Activated CD8-positive, alpha-beta memory T cell treated with anti-CD3 and anti-CD28 coated beads for 4 hours (primary cell): ENCODE data around the gene NAXE.
"Not testable (repeated sequence)": the region's sequence is repeated elsewhere in the genome, so short reads cannot be mapped to it uniquely, and the experiment has no call there.

Experiments
- DNase-seq, 2 donors: peaks; one replicate each; pipeline ENCODE4 v3.0.0-alpha.2; 2020; ENCODE audit warnings: low read depth in 2 of 2

The NAXE gene

DNA sequence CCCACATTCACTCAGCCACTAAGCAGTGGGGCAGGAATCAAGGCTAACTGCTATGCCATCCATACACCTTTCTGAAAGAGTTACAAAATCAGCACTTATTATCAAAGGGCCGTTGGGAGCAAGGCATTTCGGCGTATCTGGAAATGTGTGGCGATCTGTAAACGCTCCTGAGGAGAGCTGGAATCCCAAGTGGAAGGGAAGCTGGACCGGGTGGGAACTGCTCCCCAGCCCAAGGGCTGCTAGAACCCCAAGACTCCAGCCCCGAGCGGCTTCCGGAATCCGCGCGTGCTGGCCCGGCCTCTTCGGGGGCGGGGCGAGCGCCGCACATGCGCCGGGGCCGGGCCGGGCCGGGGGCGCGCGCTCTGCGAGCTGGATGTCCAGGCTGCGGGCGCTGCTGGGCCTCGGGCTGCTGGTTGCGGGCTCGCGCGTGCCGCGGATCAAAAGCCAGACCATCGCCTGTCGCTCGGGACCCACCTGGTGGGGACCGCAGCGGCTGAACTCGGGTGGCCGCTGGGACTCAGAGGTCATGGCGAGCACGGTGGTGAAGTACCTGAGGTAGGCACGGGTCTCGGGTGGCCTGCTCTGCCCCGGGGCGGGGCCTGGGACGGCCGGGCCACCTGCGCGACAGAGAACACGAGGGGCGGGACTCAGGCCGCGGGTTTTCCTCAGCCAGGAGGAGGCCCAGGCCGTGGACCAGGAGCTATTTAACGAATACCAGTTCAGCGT is at the start of gene NAXE:
Gene NAXE (plus strand): TSS at position 345 of the 726 bp plus-strand sequence. CDS start 29 bp downstream, at position 374.
- DNase-seq, result peak in 1 of 2 donors; percentile 37

DNA sequence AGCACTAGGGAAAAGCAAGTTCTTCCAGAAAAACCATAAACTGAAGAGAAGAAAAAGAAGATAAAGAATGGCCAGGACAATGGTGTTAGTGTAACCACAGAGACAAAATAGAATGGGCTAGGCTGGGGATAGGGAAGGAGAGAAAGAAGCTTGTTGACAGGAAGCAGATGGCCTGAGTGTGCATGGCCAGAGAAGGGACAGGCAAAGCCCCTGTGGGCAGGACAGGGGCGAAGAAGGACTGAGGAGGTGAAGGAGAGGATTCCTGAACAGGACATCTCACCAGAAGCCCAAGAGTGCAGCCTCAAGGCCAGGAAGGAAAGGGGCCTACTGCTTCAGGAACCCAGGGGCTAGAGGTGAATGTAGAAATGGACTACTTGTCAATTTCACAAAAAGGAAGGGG is 48.5 kb upstream of the NAXE start:
- DNase-seq, result no peak

DNA sequence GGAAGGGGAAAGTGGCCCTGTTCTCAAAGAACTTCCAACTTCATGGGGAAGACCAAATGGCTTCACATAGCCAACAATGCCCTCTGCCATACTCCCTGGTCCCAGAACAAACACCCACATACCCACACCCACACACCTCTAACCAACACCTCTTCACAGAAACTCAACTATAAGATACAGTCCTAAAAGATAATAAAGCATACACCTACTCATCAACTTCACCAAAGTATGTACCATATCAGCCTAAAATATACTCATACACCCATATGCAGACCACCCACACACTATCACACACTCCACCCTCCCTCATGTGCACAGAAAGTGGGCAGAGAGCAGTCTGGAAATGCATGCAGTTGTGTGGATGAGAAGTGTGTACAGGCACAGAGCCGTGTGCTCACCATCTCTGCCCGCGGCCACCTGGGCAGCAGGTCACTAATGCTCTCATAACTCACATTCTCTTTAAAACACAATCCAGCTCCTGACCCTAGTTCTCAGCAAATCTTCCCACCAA is 46.9 kb upstream of the NAXE start:
- DNase-seq, result no peak

DNA sequence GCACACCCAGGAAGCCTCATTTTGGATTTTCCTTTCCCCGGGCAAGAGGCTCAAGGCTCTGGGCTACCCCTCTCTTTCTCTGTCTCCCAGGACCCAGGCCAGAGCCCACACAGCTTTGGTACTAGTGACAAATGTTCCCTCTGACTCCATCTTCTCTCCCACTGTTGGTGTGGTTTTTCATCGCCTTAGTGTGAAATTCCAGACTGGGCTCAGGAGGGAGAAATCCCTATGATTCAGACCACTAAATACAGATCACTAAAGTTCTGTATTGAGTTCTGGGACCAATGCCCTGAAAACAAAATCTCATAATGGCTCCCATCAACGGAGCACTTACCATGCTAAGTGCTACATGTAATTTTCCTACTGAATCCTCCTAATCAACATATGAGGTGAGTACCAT is 45.3 kb upstream of the NAXE start:
- DNase-seq, result no peak

DNA sequence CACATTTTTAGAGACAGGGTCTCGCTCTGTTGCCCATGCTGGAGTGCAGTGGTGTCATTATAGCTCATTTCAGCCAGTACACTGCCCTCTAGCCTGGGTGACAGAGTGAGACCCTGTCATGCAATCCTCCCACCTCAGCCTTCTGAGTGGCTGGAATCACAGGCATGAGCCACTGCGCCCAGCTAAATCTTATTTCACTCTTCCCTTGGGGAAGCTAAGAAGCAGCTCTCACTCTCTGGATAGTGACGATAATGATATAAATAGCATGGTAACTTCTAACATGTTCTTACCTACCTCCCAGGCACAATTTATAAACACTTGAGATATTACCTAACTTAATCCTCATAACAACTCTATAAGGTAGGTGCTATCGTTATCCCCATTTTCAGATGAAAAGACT is 44.1 kb upstream of the NAXE start:
- DNase-seq, result no peak

DNA sequence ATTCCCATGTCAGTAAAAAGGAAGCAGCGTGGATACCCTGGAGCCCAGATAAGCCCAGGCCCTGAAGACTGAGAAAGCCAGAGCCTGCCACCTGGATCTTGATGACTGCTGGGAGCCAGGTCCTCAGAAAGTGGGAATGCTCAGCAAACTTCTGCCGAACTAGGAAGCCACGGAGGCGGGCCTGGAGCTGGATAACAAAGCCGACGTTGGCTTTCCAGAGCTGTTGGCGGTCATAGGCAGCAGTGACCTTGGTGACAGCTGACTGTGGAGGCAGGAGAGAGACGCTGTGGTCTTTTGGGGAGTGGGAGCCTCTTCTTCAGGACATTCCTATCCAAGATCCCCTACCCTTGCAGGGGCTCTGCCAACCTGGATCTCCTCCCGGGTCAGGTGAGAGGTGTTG is 43.6 kb upstream of the NAXE start:
- DNase-seq, result no peak

DNA sequence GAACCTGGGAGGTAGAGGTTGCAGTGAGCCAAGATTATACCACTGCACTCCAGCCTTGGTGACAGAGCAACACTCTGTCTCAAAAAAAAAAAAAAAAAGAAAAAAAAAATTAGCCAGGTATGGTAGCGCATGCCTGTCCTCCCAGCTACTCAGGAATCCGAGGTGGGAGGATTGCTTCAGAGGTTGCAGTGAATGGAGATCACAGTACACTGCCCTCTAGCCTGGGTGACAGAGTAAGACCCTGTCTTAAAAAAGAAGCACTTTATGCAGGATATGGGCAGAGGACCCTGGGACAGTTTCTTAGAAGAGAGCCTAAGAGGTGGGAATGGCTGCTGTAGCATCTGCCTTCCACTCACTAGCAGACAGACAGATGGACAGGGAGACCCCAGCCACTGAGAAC is 42.2 kb upstream of the NAXE start:
- DNase-seq, result no peak

DNA sequence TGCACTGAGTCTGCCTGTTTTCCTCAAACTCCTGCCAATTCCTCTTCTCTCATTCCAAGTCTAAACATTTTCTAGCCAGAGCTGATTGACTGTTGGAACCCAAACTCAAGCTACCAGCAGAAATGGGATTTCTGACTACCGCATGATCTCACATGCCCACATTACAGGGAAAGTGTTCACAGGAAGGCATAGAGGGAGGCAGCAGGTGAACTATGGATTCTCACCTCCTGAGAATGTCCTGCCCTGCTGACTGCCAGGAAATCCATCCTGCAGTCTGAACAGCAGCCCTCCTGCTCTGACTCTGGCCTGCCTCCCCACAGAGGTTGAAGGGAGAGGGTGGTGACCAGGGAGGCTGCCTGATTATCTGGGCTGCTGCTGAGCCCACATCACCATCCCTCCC is 41.7 kb upstream of the NAXE start:
- no peak for DNase-seq

DNA sequence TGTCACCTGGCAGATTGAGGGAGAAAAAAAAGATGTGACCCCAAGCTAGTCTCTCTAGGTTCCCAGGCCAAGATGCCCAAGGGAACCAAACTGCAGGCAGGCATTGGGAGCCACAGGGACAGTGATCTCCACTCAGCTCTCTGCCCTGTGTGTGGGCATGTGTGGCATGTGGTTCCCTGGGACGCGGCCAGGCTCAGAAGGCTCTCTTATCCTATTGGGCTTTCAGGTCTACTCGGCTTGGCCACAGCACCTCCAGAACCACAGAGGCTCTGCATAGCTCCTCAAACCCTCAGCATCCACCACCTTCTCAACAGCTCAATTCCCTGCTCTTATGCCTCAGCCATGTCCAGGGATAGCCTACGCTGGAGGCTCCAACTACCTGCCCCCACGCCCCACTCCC is 41.2 kb upstream of the NAXE start:
- DNase-seq, result no peak

DNA sequence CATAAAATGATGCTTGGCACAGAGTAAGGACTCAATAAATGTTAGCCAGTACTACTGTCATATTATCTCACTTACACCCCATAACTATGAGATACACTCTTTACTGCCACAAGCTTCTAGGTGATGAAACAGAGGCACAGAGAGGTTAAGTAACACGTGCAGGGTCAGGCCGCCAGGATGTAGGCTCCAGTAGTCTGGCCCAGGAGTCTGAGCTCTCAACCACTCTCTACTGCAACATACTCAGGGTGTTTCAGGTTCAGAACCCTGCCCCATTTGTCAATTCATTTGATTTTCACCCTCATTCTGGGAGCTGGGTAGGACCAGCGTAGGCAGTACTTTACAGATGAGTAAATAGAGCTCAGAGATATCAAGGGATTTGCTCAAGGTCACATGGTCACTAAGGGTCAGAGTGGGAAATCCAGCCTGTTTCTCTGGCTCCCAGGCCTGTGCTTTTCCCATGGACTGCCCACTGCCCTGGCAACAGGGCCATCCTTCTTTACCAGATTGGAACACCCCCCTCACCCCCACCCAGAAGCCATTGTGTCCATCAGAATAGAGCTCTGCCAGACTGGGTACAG is 40.4 kb upstream of the NAXE start:
- no peak for DNase-seq

DNA sequence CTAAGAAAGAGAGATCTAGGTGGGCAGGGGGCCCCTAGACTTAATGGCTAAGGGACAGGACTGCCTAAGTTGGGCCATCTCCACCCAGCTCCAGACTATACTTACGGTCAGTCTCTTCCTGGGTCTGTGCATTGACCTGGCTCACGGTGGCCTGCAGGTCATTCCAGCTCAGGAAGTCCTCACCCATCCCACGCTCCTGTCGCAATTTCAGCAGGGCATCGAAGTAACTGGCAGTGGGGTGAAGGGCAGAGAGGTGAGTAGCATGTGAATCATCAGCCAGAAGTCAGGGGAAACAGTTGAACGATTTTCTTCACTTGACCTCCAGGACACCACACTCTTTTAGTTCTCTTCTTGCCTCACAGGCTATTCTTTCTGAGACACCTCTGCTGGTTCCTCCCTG is 39.7 kb upstream of the NAXE start:
- DNase-seq, result no peak

DNA sequence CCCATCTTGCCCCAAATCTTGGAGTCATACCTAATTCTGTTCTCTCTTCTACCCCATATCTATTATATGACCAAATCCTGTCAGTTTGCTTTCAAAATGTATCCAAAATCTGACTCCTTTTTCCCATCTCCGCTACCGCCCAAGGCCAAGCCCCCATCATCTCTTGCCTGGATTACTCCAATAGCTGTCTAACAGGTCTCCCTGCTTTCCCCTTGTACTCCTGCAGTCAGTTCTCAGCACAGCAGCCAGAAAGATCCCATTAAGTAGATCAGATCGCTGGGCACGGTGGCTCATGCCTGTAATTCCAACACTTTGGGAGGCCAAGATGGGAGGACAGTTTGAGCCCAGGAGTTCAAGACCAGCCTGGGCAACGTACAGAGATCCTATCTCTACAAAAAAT is 39.1 kb upstream of the NAXE start:
- no peak for DNase-seq

DNA sequence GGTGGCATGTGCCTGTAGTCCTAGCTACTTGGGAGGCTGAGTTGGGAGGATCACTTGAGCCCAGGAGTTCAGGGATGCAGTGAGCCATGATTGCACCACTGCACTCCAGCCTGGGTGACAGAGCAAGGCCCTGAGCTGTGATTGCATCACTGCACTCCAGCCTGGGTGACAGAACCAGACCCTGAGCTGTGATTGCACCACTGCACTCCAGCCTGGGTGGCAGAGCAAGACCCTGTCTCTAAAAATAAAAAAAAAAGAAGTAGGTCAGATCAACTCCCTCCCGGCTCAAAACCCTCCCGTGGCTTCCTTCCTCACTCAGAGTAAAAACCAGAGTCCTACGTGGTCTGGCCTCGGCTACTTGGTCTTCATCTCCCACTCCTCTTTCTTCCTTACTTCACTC is 38.6 kb upstream of the NAXE start:
- DNase-seq, result not testable (repeated sequence)

DNA sequence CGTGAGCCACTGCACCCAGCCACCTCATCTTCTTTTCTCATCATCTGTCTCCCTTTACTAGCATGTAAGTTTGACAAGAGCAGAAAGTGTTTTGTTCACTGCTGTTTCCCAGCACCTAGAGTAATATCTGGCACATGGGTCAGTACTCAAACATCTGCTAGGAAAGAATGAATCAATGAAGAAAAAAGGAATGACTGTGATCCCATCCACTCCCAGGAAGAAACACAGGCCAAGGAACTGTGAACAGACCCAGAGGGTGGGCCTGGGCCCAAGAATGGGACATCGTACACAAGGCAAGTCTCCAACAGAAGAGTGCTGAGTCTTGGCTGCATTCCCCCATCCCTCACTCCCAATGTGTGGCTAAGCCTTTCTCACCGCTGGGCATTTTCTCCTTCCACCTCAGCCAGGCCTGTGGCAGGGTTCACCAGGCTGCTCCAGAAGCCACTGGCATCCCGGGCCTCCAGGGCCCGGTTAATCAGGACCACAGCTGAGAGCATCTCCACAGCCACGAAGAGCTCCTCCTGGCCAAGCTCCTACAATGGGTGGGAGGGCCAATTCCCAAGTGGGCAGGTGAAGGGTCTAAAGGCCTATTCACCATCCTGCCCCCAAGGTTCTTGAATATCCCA is 37.6 kb upstream of the NAXE start:
- no peak for DNase-seq

DNA sequence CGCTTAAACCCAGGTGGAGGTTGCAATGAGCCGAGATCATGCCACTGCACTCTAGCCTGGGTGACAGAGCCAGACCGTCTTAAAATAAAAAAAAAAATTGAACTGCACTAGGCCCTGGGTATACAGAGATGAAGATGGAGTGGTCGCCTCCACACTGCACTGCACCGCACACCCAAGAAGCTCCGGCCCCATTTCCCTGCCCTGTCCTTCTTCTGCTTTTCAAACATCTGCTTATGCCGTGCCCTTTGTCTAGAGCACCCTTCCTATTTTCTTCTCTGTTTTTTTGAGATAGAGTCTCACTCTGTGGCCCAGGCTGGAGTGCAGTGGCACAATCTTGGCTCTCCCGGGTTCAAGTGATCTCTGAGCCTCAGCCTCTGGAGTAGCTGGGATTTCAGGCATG is 36.6 kb upstream of the NAXE start:
- DNase-seq, result no peak

DNA sequence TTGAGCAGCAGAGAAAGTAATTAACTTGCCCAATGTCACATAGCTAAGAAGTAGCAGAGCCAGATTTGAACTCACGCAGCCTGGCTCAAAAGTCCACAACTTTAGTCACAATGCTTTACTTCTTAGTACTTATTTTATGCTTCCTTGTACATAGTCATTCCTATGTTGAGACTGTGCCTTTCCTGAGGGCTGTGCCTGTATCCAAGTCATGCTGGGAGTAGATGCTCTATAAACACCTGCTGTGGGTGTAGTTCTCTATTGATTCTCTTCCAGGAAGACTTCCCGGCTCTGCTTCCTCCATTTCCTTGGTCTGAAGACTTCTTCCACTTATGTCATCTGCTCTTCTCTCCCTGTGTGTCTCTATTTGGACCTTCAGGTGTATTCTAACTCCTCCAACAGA is 35.9 kb upstream of the NAXE start:
- no peak for DNase-seq

DNA sequence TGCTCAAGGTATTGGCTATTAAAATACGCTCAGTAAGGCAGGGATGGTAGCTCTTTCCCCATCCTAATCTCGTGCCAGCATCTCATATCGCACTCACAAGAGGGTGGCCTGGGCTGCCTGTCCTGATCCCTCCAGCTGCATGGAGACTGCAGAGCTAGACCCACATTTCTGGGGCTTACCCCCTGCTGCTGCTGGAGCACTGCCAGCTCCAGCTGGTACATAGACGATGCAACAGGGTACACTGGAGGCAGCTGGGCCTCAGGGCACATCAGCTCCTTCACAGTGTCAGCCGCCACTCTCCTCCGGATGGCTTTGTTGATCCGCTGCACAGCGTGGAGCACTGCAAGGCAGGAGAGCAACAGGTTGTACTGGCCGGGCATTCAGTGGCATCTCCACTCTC is 35.2 kb upstream of the NAXE start:
- no peak for DNase-seq

DNA sequence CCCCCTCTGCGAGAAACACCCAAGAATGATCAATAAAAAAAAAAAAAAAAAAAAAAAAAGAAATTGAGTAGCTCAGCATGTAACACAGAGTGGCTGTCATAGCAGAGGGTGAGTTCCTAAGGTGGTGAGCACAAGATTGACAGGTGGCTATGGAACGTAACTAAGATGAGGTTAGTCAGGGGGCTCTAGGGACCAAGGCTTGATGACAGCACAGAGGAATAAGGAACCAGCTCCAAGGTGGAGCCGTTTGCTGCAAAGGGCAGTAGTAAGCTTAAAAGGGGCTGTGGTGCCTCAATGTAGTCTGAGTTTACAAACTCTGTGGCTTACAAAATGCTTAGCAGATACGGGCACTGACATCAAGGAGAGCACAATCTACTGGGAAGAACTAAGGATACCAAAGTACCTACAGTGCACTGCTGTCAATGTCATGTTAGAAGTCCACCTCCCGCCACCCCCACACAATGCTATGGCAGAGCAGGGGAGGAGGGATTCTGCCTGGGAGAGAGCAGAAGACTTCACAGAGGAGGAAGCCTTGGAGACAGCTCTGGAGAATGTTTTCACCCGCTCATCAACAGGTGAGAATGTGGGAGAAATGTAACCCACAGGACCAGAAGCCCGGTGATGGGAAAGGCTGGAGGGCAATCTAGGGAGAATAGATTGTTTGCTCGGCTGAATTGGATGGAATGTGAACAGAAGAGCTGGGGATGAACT is 32.3 kb upstream of the NAXE start:
- DNase-seq, result no peak

DNA sequence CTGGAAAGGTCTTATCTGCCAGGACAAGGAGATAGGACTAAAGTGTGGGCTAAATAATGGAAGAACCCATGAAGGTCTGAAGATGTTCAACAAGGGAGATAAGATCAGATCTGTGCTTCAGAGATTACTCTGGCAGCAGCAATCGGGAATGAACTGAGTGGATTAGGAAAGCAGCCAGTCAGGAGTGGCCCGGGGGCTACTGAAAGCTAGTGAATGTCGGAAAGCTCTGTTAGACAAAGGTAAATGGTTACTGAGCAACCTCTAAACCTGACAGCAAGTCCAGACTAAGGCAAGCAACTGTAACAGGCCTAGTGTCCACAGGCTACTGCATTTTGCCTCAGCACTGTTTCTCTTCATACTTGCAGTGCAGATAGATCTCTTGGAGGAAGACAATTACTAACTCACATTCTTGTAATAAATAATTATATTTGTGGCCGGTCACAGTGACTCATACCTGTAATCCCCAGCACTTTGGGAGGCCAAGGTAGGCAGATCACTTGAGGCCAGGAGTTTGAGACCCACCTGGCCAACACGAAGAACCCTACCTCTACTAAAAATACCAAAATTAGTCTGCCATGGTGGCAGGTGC is 31.7 kb upstream of the NAXE start:
- DNase-seq, result no peak

DNA sequence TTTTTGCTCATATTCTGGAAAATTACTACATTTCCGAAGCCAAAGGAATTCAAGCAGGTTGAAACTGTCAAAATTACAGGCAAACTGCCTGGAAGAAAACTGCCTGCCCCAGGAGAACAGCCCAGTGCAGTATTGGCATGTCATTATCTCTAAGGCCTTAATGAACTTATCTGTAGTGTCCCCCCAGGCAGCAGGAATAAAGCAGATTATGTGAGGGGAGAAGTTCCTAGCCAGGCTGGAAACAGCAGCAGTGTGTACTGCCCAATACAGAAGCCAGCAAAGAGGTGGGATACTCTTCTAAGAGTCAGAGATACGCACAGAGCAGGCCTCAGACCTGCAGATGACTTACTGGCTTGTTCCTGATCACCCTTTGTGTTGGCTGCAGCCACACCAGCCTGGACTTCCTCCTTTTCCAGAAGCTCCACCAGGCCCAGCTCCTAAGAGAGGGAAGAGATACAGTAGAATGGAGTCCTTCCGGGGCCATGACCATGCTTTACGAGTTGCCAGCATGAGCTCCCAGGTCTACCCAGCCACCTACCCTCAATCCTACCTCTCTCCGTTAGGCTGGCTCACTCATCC is 30.9 kb upstream of the NAXE start:
- no peak for DNase-seq

DNA sequence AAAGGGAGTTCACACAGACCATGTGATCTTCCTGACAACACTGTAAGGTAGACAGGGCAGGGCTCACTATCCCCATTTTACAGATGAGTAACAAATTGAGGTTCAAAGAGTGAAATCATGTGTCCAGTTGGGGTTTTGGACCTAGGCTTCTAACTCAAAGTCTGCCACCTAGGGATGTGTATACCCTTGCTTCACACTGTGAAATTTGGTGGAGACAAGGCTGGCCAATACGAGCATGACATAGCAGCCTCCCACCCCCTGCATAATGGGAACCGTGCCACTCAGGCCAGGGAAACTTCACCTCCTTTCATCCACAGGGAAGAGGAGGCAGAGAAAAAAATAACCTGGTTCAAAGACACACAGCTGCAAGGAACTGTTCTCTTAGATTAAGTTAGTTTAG is 26.1 kb upstream of the NAXE start:
- no peak for DNase-seq

DNA sequence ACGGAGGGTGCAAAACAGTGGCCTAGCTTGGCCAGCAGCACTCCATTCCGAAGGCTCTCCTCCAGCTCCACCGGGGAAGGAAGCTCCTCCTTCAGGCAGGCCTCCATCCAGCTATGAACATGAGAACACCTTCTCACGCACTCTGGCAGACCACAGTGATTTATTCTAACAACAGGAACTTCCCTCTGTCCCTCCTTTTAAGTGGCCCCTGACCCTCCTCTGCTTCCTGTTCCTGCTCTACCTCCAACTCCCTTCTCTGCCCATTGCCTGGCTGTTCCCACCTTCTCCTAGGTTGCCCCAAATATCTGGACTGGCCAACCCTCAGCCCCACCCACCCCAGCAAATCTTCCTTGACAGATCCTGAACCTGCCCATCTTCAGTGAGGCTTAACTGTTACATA is 25.1 kb upstream of the NAXE start:
- DNase-seq, result no peak
